Retinal pigment epithelial cell (primary cell): ENCODE measurements around the gene NTSR2.

ENCODE experiments used
- DNase-seq: peaks from one replicate; pipeline ENCODE4 v3.0.0-alpha.2; 2010; ENCODE audit warnings: low read depth
- H3K4me3 ChIP-seq: 2 replicates; pipeline ENCODE4 v1.5.1; 2011; ENCODE audit warnings: mild to moderate bottlenecking, low read length, control low read depth, moderate library complexity
- TF ChIP-seq, protein P1 (sequence below): conservative IDR thresholded peaks from 2 replicates; pipeline ENCODE4 v1.5.1; 2011; ENCODE audit warnings: low read depth, low read length, control low read depth, inconsistent platforms

Gene NTSR2

GRCh38 chr2:11713815-11714214 lies 43.8 kb upstream of the NTSR2 start:
- TF ChIP-seq, protein P1, sequence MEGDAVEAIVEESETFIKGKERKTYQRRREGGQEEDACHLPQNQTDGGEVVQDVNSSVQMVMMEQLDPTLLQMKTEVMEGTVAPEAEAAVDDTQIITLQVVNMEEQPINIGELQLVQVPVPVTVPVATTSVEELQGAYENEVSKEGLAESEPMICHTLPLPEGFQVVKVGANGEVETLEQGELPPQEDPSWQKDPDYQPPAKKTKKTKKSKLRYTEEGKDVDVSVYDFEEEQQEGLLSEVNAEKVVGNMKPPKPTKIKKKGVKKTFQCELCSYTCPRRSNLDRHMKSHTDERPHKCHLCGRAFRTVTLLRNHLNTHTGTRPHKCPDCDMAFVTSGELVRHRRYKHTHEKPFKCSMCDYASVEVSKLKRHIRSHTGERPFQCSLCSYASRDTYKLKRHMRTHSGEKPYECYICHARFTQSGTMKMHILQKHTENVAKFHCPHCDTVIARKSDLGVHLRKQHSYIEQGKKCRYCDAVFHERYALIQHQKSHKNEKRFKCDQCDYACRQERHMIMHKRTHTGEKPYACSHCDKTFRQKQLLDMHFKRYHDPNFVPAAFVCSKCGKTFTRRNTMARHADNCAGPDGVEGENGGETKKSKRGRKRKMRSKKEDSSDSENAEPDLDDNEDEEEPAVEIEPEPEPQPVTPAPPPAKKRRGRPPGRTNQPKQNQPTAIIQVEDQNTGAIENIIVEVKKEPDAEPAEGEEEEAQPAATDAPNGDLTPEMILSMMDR, result no peak
- no peak for DNase-seq
- no peak overlapping the region for H3K4me3 ChIP-seq

GRCh38 chr2:11712866-11713265 lies 42.9 kb upstream of the NTSR2 start:
- no peak for DNase-seq
- TF ChIP-seq, protein P1, result no peak
- H3K4me3 ChIP-seq, result no peak overlapping the region

DNA sequence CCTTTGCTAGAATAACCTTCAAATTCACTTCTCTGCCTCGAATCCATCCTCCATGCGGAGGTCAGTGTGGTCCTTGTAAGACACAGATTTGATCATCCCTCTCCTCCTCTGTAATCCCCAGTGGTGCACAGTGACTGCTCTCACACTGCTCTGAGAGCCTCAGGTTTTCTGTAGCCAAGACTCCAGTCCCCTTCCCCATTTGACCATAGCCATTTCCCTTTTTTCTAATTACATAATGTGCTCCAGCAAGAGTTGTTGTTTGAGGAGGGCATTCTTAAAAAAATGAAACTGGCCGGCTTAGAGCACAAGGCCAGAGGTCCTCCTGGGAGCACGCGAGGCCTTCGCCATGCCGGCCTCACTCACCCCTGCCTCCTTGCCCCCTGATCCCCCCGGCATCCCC lies 41.8 kb upstream of the NTSR2 start:
- no peak overlapping the region for H3K4me3 ChIP-seq
- no peak for DNase-seq
- TF ChIP-seq, protein P1, result no peak

GRCh38 chr2:11711354-11711716 lies 41.3 kb upstream of the NTSR2 start:
- no peak for DNase-seq
- no peak overlapping the region for H3K4me3 ChIP-seq
- TF ChIP-seq, protein P1, result no peak

- DNase-seq, result no peak
- H3K4me3 ChIP-seq, result no peak overlapping the region
- TF ChIP-seq, protein P1, result no peak
These were observed 40.8 kb upstream of the NTSR2 start for GRCh38 chr2:11710632-11711353.

DNA sequence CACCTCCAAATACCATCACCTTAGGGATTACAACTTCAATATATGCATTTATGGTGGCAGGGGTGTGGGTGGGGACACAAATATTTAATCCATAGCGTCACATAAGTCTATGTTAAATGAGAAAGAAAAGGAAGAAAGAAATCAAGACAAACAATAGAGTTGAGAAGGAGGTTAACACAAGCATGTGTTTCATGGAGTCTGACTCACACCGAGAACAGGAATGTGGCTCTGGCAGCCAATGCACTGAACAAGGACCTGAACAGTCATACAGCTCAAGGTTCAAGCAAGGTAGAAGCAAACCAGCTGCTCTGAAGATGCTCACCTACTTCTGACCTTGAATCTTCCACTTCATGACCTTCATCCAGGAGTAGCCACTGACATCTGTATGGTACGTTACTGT lies 40.2 kb upstream of the NTSR2 start:
- DNase-seq, result peak; percentile 91
- no peak overlapping the region for H3K4me3 ChIP-seq
- TF ChIP-seq, protein P1, result no peak

- no peak overlapping the region for H3K4me3 ChIP-seq
- DNase-seq, result no peak
- TF ChIP-seq, protein P1, result no peak
These were observed 39.3 kb upstream of the NTSR2 start for GRCh38 chr2:11709293-11709692.
